WTC11 (cell line): Measurements from ENCODE around the gene NHSL2. TPM values are rescaled to one million over a fixed set of nuclear protein-coding genes. Genes with fewer than 3 reads are reported as not detected.

Experiments used
- ATAC-seq: fragments of 200-7000 bp; cut with Tn5 transposase; 2 replicates; pipeline ENCODE4 v1.10.0; 2021; ENCODE audit warnings: mild to moderate bottlenecking, moderate library complexity
- CTCF ChIA-PET: fragments of 300-600 bp; sonication (Branson Sonifier 250); formaldehyde crosslinking; loops from one replicate; lab custom pipeline; 2021; ENCODE audit warnings: antibody characterized with exemption; lab: Charles Lee
- POLR2A ChIA-PET: fragments of 350-600 bp; sonication (Branson Sonifier 250); formaldehyde crosslinking; loops from one replicate; lab custom pipeline; 2021; ENCODE audit warnings: antibody characterized with exemption; lab: Charles Lee
- DNase-seq: peaks from one replicate; pipeline ENCODE4 v3.0.0; 2021; ENCODE audit warnings: low spot score
- H3K27ac Mint-ChIP-seq: 2 replicates; pipeline ENCODE4 v1.8.0; 2021; ENCODE audit warnings: mixed read lengths
- H3K27me3 Mint-ChIP-seq: 2 replicates; pipeline ENCODE4 v1.8.0; 2021; ENCODE audit warnings: low read depth, mild to moderate bottlenecking, moderate library complexity, mixed read lengths
- H3K36me3 Mint-ChIP-seq: 2 replicates; pipeline ENCODE4 v1.8.0; 2021; ENCODE audit warnings: mixed read lengths
- H3K4me1 Mint-ChIP-seq: 2 replicates; pipeline ENCODE4 v1.8.0; 2022; ENCODE audit warnings: mixed read lengths
- H3K4me3 Mint-ChIP-seq: 2 replicates; pipeline ENCODE4 v1.8.0; 2021; ENCODE audit warnings: mild to moderate bottlenecking, moderate library complexity, mixed read lengths
- H3K9me3 Mint-ChIP-seq: 2 replicates; pipeline ENCODE4 v1.8.0; 2021; ENCODE audit warnings: mixed read lengths
- ESRRA ChIP-seq: sonication (generic); formaldehyde crosslinking; IDR thresholded peaks from 2 replicates; pipeline ENCODE4 v1.8.1; 2022; ENCODE audit warnings: mild to moderate bottlenecking, missing genetic modification reagents, borderline replicate concordance
- FOXJ3 ChIP-seq: sonication (generic); formaldehyde crosslinking; IDR thresholded peaks from 2 replicates; pipeline ENCODE4 v1.9.0; 2021; ENCODE audit warnings: missing genetic modification reagents, mild to moderate bottlenecking, borderline replicate concordance
- FOXP4 ChIP-seq: sonication (generic); formaldehyde crosslinking; IDR thresholded peaks from 2 replicates; pipeline ENCODE4 v1.8.0; 2022; ENCODE audit warnings: mild to moderate bottlenecking, missing genetic modification reagents
- GTF2I ChIP-seq: fragments of 250-450 bp; sonication (Bioruptor Pico); conservative IDR thresholded peaks from 2 replicates; pipeline ENCODE4 v1.4.0; 2021; ENCODE audit warnings: mild to moderate bottlenecking
- JAZF1 ChIP-seq: fragments of 250-450 bp; sonication (Bioruptor Pico); IDR thresholded peaks from 2 replicates; pipeline ENCODE4 v1.9.0; 2021; ENCODE audit warnings: moderate library complexity, mild to moderate bottlenecking, inconsistent platforms
- MAX ChIP-seq: sonication (generic); formaldehyde crosslinking; IDR thresholded peaks from 2 replicates; pipeline ENCODE4 v1.8.0; 2022; ENCODE audit warnings: mild to moderate bottlenecking, missing genetic modification reagents
- NFE2L1 ChIP-seq: sonication (generic); formaldehyde crosslinking; IDR thresholded peaks from 2 replicates; pipeline ENCODE4 v1.8.1; 2023; ENCODE audit warnings: missing genetic modification reagents
- NFYB ChIP-seq: sonication (generic); formaldehyde crosslinking; conservative IDR thresholded peaks from 2 replicates; pipeline ENCODE4 v1.8.0; 2022; ENCODE audit warnings: low read depth, missing genetic modification reagents
- RORB ChIP-seq: fragments of 250-450 bp; sonication (Bioruptor Pico); IDR thresholded peaks from 2 replicates; pipeline ENCODE4 v1.9.0; 2021; ENCODE audit warnings: mild to moderate bottlenecking
- SMAD3 ChIP-seq: sonication (generic); formaldehyde crosslinking; IDR thresholded peaks from 2 replicates; pipeline ENCODE4 v1.8.0; 2022; ENCODE audit warnings: missing genetic modification reagents, mild to moderate bottlenecking, borderline replicate concordance
- SOX15 ChIP-seq: fragments of 250-450 bp; sonication (Bioruptor Pico); IDR thresholded peaks from 2 replicates; pipeline ENCODE4 v1.9.0; 2021; ENCODE audit warnings: mild to moderate bottlenecking
- ZNF232 ChIP-seq: sonication (generic); formaldehyde crosslinking; IDR thresholded peaks from 2 replicates; pipeline ENCODE4 v1.8.0; 2022; ENCODE audit warnings: mild to moderate bottlenecking, missing genetic modification reagents
- total RNA-seq: library from RNA; stranded (reverse); gene quantifications from 3 replicates; pipeline ENCODE4 v1.2.3, GENCODE V29; 2021
- TF ChIP-seq, protein P1 (sequence below): sonication (generic); formaldehyde crosslinking; IDR thresholded peaks from 2 replicates; pipeline ENCODE4 v1.8.1; 2022; ENCODE audit warnings: low read depth, missing genetic modification reagents, borderline replicate concordance
- TF ChIP-seq, protein P2 (sequence below): sonication (generic); formaldehyde crosslinking; IDR thresholded peaks from 2 replicates; pipeline ENCODE4 v1.8.1; 2023; ENCODE audit warnings: mild to moderate bottlenecking, missing genetic modification reagents, borderline replicate concordance
- TF ChIP-seq, protein P3 (sequence below): fragments of 200-600 bp; IDR thresholded peaks from 2 replicates; pipeline ENCODE4 v1.8.0; 2022; ENCODE audit warnings: antibody characterized with exemption

The NHSL2 gene
- total RNA-seq, 1 experiment from 2014 or later: 7.9 TPM

DNA sequence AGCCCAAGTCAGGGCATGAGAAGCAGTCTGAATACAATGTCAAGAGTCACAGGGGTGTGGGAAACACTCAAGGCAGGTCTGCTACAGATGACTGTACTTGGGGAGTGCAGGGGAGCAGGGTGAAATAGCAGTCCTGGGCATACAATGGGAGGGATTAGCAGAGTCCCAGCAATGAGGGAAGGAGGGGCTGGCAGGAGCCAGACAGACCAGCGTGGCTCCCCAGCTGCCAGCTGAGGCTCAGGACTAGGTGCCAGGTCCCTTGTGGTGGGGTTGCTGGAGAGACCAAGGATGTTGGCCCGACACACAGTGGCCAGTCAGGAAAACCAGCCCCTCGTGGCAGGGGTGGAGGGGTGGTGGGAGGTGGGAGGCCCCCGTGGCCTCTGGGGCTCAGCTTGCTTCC, 134.5 kb downstream of the NHSL2 start (continued):
- no peak for TF ChIP-seq RORB
- no peak for TF ChIP-seq MAX (CRISPR knock-in tag)
- no peak for TF ChIP-seq ESRRA (CRISPR knock-in tag)
- TF ChIP-seq, protein P1, sequence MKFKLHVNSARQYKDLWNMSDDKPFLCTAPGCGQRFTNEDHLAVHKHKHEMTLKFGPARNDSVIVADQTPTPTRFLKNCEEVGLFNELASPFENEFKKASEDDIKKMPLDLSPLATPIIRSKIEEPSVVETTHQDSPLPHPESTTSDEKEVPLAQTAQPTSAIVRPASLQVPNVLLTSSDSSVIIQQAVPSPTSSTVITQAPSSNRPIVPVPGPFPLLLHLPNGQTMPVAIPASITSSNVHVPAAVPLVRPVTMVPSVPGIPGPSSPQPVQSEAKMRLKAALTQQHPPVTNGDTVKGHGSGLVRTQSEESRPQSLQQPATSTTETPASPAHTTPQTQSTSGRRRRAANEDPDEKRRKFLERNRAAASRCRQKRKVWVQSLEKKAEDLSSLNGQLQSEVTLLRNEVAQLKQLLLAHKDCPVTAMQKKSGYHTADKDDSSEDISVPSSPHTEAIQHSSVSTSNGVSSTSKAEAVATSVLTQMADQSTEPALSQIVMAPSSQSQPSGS (CRISPR knock-in tag): no peak
- TF ChIP-seq FOXP4 (CRISPR knock-in tag): no peak
- no peak for TF ChIP-seq SMAD3 (CRISPR knock-in tag)
- TF ChIP-seq GTF2I (CRISPR knock-in tag): no peak
- TF ChIP-seq, protein P2, sequence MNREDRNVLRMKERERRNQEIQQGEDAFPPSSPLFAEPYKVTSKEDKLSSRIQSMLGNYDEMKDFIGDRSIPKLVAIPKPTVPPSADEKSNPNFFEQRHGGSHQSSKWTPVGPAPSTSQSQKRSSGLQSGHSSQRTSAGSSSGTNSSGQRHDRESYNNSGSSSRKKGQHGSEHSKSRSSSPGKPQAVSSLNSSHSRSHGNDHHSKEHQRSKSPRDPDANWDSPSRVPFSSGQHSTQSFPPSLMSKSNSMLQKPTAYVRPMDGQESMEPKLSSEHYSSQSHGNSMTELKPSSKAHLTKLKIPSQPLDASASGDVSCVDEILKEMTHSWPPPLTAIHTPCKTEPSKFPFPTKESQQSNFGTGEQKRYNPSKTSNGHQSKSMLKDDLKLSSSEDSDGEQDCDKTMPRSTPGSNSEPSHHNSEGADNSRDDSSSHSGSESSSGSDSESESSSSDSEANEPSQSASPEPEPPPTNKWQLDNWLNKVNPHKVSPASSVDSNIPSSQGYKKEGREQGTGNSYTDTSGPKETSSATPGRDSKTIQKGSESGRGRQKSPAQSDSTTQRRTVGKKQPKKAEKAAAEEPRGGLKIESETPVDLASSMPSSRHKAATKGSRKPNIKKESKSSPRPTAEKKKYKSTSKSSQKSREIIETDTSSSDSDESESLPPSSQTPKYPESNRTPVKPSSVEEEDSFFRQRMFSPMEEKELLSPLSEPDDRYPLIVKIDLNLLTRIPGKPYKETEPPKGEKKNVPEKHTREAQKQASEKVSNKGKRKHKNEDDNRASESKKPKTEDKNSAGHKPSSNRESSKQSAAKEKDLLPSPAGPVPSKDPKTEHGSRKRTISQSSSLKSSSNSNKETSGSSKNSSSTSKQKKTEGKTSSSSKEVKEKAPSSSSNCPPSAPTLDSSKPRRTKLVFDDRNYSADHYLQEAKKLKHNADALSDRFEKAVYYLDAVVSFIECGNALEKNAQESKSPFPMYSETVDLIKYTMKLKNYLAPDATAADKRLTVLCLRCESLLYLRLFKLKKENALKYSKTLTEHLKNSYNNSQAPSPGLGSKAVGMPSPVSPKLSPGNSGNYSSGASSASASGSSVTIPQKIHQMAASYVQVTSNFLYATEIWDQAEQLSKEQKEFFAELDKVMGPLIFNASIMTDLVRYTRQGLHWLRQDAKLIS: no peak
- TF ChIP-seq, protein P3, sequence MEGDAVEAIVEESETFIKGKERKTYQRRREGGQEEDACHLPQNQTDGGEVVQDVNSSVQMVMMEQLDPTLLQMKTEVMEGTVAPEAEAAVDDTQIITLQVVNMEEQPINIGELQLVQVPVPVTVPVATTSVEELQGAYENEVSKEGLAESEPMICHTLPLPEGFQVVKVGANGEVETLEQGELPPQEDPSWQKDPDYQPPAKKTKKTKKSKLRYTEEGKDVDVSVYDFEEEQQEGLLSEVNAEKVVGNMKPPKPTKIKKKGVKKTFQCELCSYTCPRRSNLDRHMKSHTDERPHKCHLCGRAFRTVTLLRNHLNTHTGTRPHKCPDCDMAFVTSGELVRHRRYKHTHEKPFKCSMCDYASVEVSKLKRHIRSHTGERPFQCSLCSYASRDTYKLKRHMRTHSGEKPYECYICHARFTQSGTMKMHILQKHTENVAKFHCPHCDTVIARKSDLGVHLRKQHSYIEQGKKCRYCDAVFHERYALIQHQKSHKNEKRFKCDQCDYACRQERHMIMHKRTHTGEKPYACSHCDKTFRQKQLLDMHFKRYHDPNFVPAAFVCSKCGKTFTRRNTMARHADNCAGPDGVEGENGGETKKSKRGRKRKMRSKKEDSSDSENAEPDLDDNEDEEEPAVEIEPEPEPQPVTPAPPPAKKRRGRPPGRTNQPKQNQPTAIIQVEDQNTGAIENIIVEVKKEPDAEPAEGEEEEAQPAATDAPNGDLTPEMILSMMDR: no peak
- TF ChIP-seq JAZF1 (CRISPR knock-in tag): no peak

GRCh38 chrX:72045552-72046277, 135.1 kb downstream of the NHSL2 start:
- Mint-ChIP-seq H3K4me3 (peak overlapping the region; percentile 22), H3K27me3 (no peaks in the 10 kb centered on the region), H3K4me1 (peaks cover 48% of the 10 kb centered on the region), H3K36me3 (no peaks in the 10 kb centered on the region), H3K27ac (peak overlapping the region; percentile 94), H3K9me3 (no peaks in the 10 kb centered on the region)
- ATAC-seq (peak; percentile 96), DNase-seq (peak; percentile 41)
- ChIA-PET POLR2A (interaction anchor here (1.0 to 1.2 kb wide), 3 partner anchors 23 to 136 kb away, joined by 3 read pairs; partner anchors contain the start of gene PIN4), CTCF (interaction anchor here (0.6 to 2.0 kb wide), 6 partner anchors 24 to 135 kb away, joined by 3 to 12 read pairs (median 3); partner anchors contain the start of gene NHSL2)
- no peak for TF ChIP-seq RORB
- no peak for TF ChIP-seq NFE2L1 (CRISPR knock-in tag)
- TF ChIP-seq ZNF232 (CRISPR knock-in tag): no peak
- TF ChIP-seq SOX15 (CRISPR knock-in tag): no peak
- TF ChIP-seq NFYB (CRISPR knock-in tag): peak; percentile 58
- no peak for TF ChIP-seq FOXJ3 (CRISPR knock-in tag)
